Suprapubic skin (tissue), 4 donors: ENCODE data around the gene SMC5. TPM values are rescaled to one million over a fixed set of nuclear protein-coding genes. Genes with fewer than 3 reads are reported as not detected.

Source experiments
- DNase-seq, 2 donors: peaks; one replicate each; pipeline ENCODE4 v3.0.0-alpha.2; 2019; ENCODE audit warnings: low spot score in 2 of 2
- H3K27ac ChIP-seq: fragments of 200-600 bp; sonication (generic); one replicate; pipeline ENCODE4 v1.5.1; 2019
- H3K27me3 ChIP-seq: fragments of 200-600 bp; sonication (generic); one replicate; pipeline ENCODE4 v1.5.1; 2019
- H3K36me3 ChIP-seq: fragments of 200-600 bp; sonication (generic); one replicate; pipeline ENCODE4 v1.5.1; 2019
- H3K4me1 ChIP-seq: fragments of 200-600 bp; sonication (generic); one replicate; pipeline ENCODE4 v1.5.1; 2019
- H3K4me3 ChIP-seq: fragments of 200-600 bp; sonication (generic); one replicate; pipeline ENCODE4 v1.5.1; 2019; ENCODE audit warnings: mild to moderate bottlenecking
- H3K9me3 ChIP-seq: fragments of 200-600 bp; sonication (generic); one replicate; pipeline ENCODE4 v1.5.1; 2019
- EP300 ChIP-seq: sonication (generic); formaldehyde crosslinking; IDR thresholded peaks from one replicate; pipeline ENCODE4 v1.6.1; 2017; ENCODE audit warnings: antibody characterized with exemption
- POLR2A ChIP-seq, 2 donors: fragments of 450-650 bp; IDR thresholded peaks; one replicate each; pipeline ENCODE4 v1.6.1; 2017; ENCODE audit warnings: antibody characterized with exemption in 2 of 2, mild to moderate bottlenecking in 2 of 2, moderate library complexity in 2 of 2
- POLR2AphosphoS5 ChIP-seq, 3 donors: sonication (generic); formaldehyde crosslinking; IDR thresholded peaks; one replicate each; pipeline ENCODE4 v1.6.1; 2017; ENCODE audit warnings: antibody characterized with exemption in 3 of 3
- WGBS: methylation state at CpG from one replicate; pipeline ENCODE4 v1.1.5; 2018; 5-methylcytosine and 5-hydroxymethylcytosine counted together
- total RNA-seq, 4 donors: library from RNA; depleted of rRNA; stranded (reverse); fragments of >200 nt; gene quantifications; one replicate each; pipeline ENCODE4 v1.1.0, GENCODE V29; 2016
- TF ChIP-seq, protein P1 (sequence below), 2 donors: fragments of 200-600 bp in 1 of 2; fragments of 450-650 bp in 1 of 2; sonication (generic) in 1 of 2; IDR thresholded peaks; one replicate each; pipeline ENCODE4 v1.5.1; 2016 to 2019; ENCODE audit warnings: antibody characterized with exemption in 2 of 2, mild to moderate bottlenecking in 1 of 2, moderate library complexity in 1 of 2

SMC5 gene
- total RNA-seq, 4 donors from 2014 or later = 23.8 to 40.6 (median 27.3) TPM

DNA sequence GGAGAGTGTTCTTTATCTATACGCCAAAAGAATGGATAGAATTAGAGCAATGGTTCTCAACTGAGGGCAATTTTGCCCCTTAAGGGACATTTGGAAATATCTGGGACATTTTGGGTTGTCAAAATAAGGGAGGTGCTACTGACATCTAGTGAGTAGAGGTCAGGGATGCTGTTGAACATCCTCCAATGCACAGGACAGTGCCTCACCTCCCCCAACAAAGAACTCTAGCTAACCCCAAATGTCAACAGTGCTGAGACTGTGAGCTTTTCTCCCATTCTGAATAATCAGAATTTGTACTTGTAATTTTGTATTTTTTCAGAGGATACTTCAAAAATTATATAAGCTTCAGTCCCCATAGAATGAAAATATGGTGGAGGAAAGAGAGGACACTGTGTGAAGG, 8.6 kb upstream of the SMC5 start:
- no peaks in the 10 kb centered on the region for H3K9me3 ChIP-seq
- no peak for DNase-seq
- no peak overlapping the region for H3K4me3 ChIP-seq
- TF ChIP-seq, protein P1, sequence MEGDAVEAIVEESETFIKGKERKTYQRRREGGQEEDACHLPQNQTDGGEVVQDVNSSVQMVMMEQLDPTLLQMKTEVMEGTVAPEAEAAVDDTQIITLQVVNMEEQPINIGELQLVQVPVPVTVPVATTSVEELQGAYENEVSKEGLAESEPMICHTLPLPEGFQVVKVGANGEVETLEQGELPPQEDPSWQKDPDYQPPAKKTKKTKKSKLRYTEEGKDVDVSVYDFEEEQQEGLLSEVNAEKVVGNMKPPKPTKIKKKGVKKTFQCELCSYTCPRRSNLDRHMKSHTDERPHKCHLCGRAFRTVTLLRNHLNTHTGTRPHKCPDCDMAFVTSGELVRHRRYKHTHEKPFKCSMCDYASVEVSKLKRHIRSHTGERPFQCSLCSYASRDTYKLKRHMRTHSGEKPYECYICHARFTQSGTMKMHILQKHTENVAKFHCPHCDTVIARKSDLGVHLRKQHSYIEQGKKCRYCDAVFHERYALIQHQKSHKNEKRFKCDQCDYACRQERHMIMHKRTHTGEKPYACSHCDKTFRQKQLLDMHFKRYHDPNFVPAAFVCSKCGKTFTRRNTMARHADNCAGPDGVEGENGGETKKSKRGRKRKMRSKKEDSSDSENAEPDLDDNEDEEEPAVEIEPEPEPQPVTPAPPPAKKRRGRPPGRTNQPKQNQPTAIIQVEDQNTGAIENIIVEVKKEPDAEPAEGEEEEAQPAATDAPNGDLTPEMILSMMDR (IDR thresholded peaks at IDR 0.05) = no peak
- TF ChIP-seq POLR2AphosphoS5 (IDR thresholded peaks at IDR 0.05) (no peak), POLR2A (IDR thresholded peaks at IDR 0.05) (no peak), EP300 (no peak)
- no peaks in the 10 kb centered on the region for H3K4me1 ChIP-seq
- no peaks in the 10 kb centered on the region for H3K27me3 ChIP-seq
- H3K36me3 ChIP-seq = no peaks in the 10 kb centered on the region
- no peak overlapping the region for H3K27ac ChIP-seq
- WGBS = 98% methylated on average over 1 of the region's 1 CpG

GRCh38 chr9:70255486-70255885, 3.3 kb upstream of the SMC5 start:
- no peaks in the 10 kb centered on the region for H3K27me3 ChIP-seq
- no peak for DNase-seq
- H3K9me3 ChIP-seq = no peaks in the 10 kb centered on the region
- H3K4me1 ChIP-seq = peaks cover 40% of the 10 kb centered on the region
- H3K27ac ChIP-seq = no peak overlapping the region
- H3K4me3 ChIP-seq = peak overlapping the region; percentile 2
- TF ChIP-seq POLR2AphosphoS5 (IDR thresholded peaks at IDR 0.05) (no peak), POLR2A (IDR thresholded peaks at IDR 0.05) (no peak), EP300 (no peak)
- TF ChIP-seq, protein P1 (IDR thresholded peaks at IDR 0.05) = no peak
- no peaks in the 10 kb centered on the region for H3K36me3 ChIP-seq

DNA sequence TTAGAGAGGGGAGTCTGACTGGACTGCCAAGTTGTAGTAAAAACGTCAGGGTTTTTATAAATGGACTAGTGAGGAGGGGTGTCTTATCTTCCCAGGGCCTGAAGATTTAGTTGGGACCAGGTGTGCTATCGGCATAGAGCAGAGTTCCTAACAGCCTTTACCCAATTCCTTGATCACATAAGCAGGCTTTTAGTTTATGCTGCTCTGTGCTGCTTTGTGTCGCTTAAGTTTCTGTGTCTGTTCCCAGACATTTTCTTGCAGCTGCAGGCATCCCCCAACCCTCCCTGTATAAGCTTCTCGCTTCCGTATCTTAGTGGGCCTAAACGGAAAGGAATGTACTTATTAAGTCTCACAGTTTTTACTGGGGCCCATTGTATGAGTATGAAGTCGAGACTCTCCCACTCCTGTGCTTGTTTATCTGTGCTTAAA, 2.6 kb upstream of the SMC5 start:
- H3K27ac ChIP-seq = peak overlapping the region; percentile 0
- 47% methylated on average over 7 of the region's 7 CpGs for WGBS
- no peaks in the 10 kb centered on the region for H3K9me3 ChIP-seq
- H3K36me3 ChIP-seq = no peaks in the 10 kb centered on the region
- H3K4me1 ChIP-seq = peaks cover 46% of the 10 kb centered on the region
- H3K27me3 ChIP-seq = no peaks in the 10 kb centered on the region
- TF ChIP-seq POLR2AphosphoS5 (IDR thresholded peaks at IDR 0.05) (no peak), POLR2A (IDR thresholded peaks at IDR 0.05) (no peak), EP300 (no peak)
- TF ChIP-seq, protein P1 (IDR thresholded peaks at IDR 0.05) = no peak
- DNase-seq = no peak
- H3K4me3 ChIP-seq = peak overlapping the region; percentile 2

GRCh38 chr9:70257502-70257901, 1.3 kb upstream of the SMC5 start:
- TF ChIP-seq, protein P1 (IDR thresholded peaks at IDR 0.05) = no peak
- TF ChIP-seq EP300 = no peak
- no peak for TF ChIP-seq POLR2A (IDR thresholded peaks at IDR 0.05)
- TF ChIP-seq POLR2AphosphoS5 (IDR thresholded peaks at IDR 0.05) = no peak
- Histone ChIP-seq H3K9me3 (no peaks in the 10 kb centered on the region), H3K36me3 (no peaks in the 10 kb centered on the region), H3K4me3 (peak overlapping the region; percentile 81), H3K4me1 (peaks cover 60% of the 10 kb centered on the region), H3K27me3 (no peaks in the 10 kb centered on the region), H3K27ac (peak overlapping the region; percentile 95)
- WGBS = 57% methylated on average over 3 of the region's 3 CpGs
- DNase-seq = no peak

- 4% methylated on average over 23 of the region's 27 CpGs for WGBS
- H3K9me3 ChIP-seq = no peaks in the 10 kb centered on the region
- H3K27me3 ChIP-seq = no peaks in the 10 kb centered on the region
- no peak for TF ChIP-seq POLR2AphosphoS5 (IDR thresholded peaks at IDR 0.05)
- TF ChIP-seq EP300 = no peak
- no peak for TF ChIP-seq POLR2A (IDR thresholded peaks at IDR 0.05)
- TF ChIP-seq, protein P1 (IDR thresholded peaks at IDR 0.05) = no peak
- H3K4me3 ChIP-seq = peak overlapping the region; percentile 81
- DNase-seq = peak in 1 of 2 donors; percentile 76
- no peaks in the 10 kb centered on the region for H3K36me3 ChIP-seq
- H3K4me1 ChIP-seq = peaks cover 66% of the 10 kb centered on the region
- H3K27ac ChIP-seq = peak overlapping the region; percentile 95
These were observed 637 bp upstream of the SMC5 start for GRCh38 chr9:70257991-70258691.
